Fibroblast of mammary gland (primary cell): Measurements from ENCODE around the gene DLG2.
A peak's percentile ranks its signal among the peaks of the same experiment; 100 is the strongest.

Experiments
- DNase-seq: peaks from one replicate; pipeline ENCODE4 v3.0.0-alpha.2; 2010; ENCODE audit warnings: low read depth
- H3K4me3 ChIP-seq: 2 replicates; pipeline ENCODE4 v1.5.1; 2011; ENCODE audit warnings: low read depth, mild to moderate bottlenecking, low read length, moderate library complexity; ENCODE audit not compliant: control insufficient read depth
- CTCF ChIP-seq: conservative IDR thresholded peaks from 2 replicates; pipeline ENCODE4 v1.5.1; 2011; ENCODE audit warnings: low read depth, low read length, inconsistent platforms; ENCODE audit not compliant: control insufficient read depth, insufficient read depth

The DLG2 gene

GRCh38 chr11:83871054-83871453, 1756.1 kb downstream of the DLG2 start:
- H3K4me3 ChIP-seq = no peak overlapping the region
- no peak for TF ChIP-seq CTCF
- DNase-seq = no peak

GRCh38 chr11:83866655-83867054, 1760.5 kb downstream of the DLG2 start:
- no peak for DNase-seq
- no peak overlapping the region for H3K4me3 ChIP-seq
- TF ChIP-seq CTCF = no peak

GRCh38 chr11:83865636-83866461, 1761.3 kb downstream of the DLG2 start:
- peak; percentile 72 for DNase-seq
- TF ChIP-seq CTCF = no peak

GRCh38 chr11:83864412-83865057, 1762.6 kb downstream of the DLG2 start:
- no peak overlapping the region for H3K4me3 ChIP-seq
- TF ChIP-seq CTCF = no peak
- DNase-seq = no peak

More at GRCh38 chr11:83865636-83866461, 1761.3 kb downstream of the DLG2 start:
- no peak overlapping the region for H3K4me3 ChIP-seq

- H3K4me3 ChIP-seq = no peak overlapping the region
- no peak for TF ChIP-seq CTCF
- no peak for DNase-seq
These were observed 1763.9 kb downstream of the DLG2 start for GRCh38 chr11:83863272-83863671.

GRCh38 chr11:83862691-83863090, 1764.5 kb downstream of the DLG2 start:
- TF ChIP-seq CTCF = no peak
- no peak for DNase-seq
- H3K4me3 ChIP-seq = no peak overlapping the region

- no peak for TF ChIP-seq CTCF
- no peak overlapping the region for H3K4me3 ChIP-seq
- DNase-seq = no peak
These were observed 1765.1 kb downstream of the DLG2 start for GRCh38 chr11:83862033-83862432.
